GM23248 (cell line): ENCODE data around the gene POLR1A.

ENCODE experiments used
- EZH2 ChIP-seq: fragments of 200-600 bp; sonication (generic); IDR thresholded peaks from 2 replicates; pipeline ENCODE4 v1.6.1; 2018; ENCODE audit warnings: antibody characterized with exemption, mild to moderate bottlenecking; ENCODE audit not compliant: insufficient read depth, poor library complexity, severe bottlenecking
- EZH2phosphoT487 ChIP-seq: fragments of 200-600 bp; sonication (generic); IDR thresholded peaks from 2 replicates; pipeline ENCODE4 v1.6.1; 2018; ENCODE audit warnings: antibody characterized with exemption, moderate library complexity, mild to moderate bottlenecking, low read depth; ENCODE audit not compliant: insufficient read depth

DNA sequence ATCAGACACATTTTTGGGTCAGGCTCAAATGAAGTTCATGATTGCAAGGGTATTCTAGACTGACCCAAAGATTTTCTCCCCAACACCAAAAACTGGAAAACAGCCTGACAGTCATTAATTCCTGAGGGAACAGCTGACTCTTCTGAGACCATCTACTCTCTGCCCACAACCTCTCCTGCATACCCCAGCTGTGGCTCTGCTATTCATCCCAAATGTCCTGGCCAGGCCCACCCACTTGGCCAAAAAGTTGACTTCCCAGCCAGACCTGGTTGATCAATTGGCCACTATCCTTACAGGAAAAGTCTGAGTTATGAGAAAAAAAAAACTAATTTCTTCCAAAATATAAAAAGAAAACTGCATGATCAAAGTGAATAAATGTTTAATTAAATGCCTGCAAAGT lies 113.1 kb downstream of the POLR1A start:
- TF ChIP-seq EZH2 (no peak), EZH2phosphoT487 (no peak)
